HEK293T (cell line): ENCODE results near the gene GADD45B.

Source experiments
- CTCF ChIA-PET: fragments of 350-600 bp; formaldehyde crosslinking; extraction: SDS; loops from one replicate; lab custom pipeline; 2021; ENCODE audit warnings: antibody characterized with exemption, inconsistent platforms; lab: Yijun Ruan, JAX
- POLR2A ChIA-PET: fragments of 350-600 bp; formaldehyde crosslinking; extraction: SDS; loops from one replicate; lab custom pipeline; 2020; ENCODE audit warnings: antibody characterized with exemption, inconsistent platforms; lab: Yijun Ruan, JAX
- DNase-seq: peaks from one replicate; pipeline ENCODE4 v3.0.0; 2012; ENCODE audit warnings: mixed read lengths; ENCODE audit errors: extremely low spot score
- ELF4 ChIP-seq: fragments of 450-650 bp; IDR thresholded peaks from 2 replicates; pipeline ENCODE4 v1.6.1; 2017; ENCODE audit warnings: antibody characterized with exemption
- L3MBTL2 ChIP-seq: fragments of 450-650 bp; conservative IDR thresholded peaks from 2 replicates; pipeline ENCODE4 v1.6.1; 2016; ENCODE audit warnings: mild to moderate bottlenecking
- SP1 ChIP-seq: fragments of 450-650 bp; IDR thresholded peaks from 2 replicates; pipeline ENCODE4 v1.6.1; 2017
- ZNF384 ChIP-seq: fragments of 450-650 bp; IDR thresholded peaks from 2 replicates; pipeline ENCODE4 v1.6.1; 2016

The GADD45B gene

GRCh38 chr19:2527171-2527570, 51.2 kb downstream of the GADD45B start:
- TF ChIP-seq ELF4, result no peak
- TF ChIP-seq L3MBTL2, result no peak
- ChIA-PET POLR2A (interaction anchor here (6.9 kb wide), 1 partner anchor 50 kb away, joined by 95 read pairs; the partner anchor contains the start of gene GADD45B), CTCF (no interaction called here)

GRCh38 chr19:2527686-2528085, 51.8 kb downstream of the GADD45B start:
- ChIA-PET CTCF (no interaction called here), POLR2A (interaction anchor here (6.9 kb wide), 1 partner anchor 51 kb away, joined by 95 read pairs; the partner anchor contains the start of gene GADD45B)
- DNase-seq, result no peak
- TF ChIP-seq ZNF384 (no peak), SP1 (no peak)

More at GRCh38 chr19:2527171-2527570, 51.2 kb downstream of the GADD45B start:
- no peak for DNase-seq
